ENCODE measurements around the gene TANGO2.

The TANGO2 gene

GRCh38 chr22:19984851-19985811, 35.8 kb upstream of the TANGO2 start:
- peaks cover 18% of the 10 kb centered on the region for H3K36me3 ChIP-seq (ENCODE audit: insufficient read depth, insufficient read length, low read length)
- no peaks in the 10 kb centered on the region for H3K27me3 ChIP-seq (ENCODE audit: insufficient read depth, insufficient read length)
- no peaks in the 10 kb centered on the region for H3K9me3 ChIP-seq (ENCODE audit: insufficient read depth, low read length)
- no peak overlapping the region for H3K9ac ChIP-seq (ENCODE audit: insufficient read length, low read depth)
- TF ChIP-seq YY1 (IDR thresholded peaks at IDR 0.05; ENCODE audit: insufficient read depth, insufficient read length) (no peak), ZNF274 (IDR thresholded peaks at IDR 0.05; ENCODE audit: low read depth, low read length) (no peak), SUZ12 (IDR thresholded peaks at IDR 0.05; ENCODE audit: extremely low read depth, insufficient read depth, insufficient read length) (no peak)
- DNase-seq (ENCODE audit: low read depth, low spot score): no peak
- peaks cover 6% of the 10 kb centered on the region for H3K4me1 ChIP-seq (ENCODE audit: insufficient read depth, insufficient read length)
- no peak overlapping the region for H3K4me3 ChIP-seq (ENCODE audit: insufficient read length, low read depth)

- DNase-seq (ENCODE audit: low read depth, low spot score): no peak
- Histone ChIP-seq H3K9ac (ENCODE audit: insufficient read length, low read depth) (peak overlapping the region; percentile 17), H3K4me3 (ENCODE audit: insufficient read length, low read depth) (peak overlapping the region; percentile 78), H3K9me3 (ENCODE audit: insufficient read depth, low read length) (no peaks in the 10 kb centered on the region), H3K27me3 (ENCODE audit: insufficient read depth, insufficient read length) (no peaks in the 10 kb centered on the region), H3K4me1 (ENCODE audit: insufficient read depth, insufficient read length) (peaks cover 6% of the 10 kb centered on the region), H3K36me3 (ENCODE audit: insufficient read depth, insufficient read length, low read length) (peaks cover 10% of the 10 kb centered on the region)
- no peak for TF ChIP-seq ZNF274 (IDR thresholded peaks at IDR 0.05; ENCODE audit: low read depth, low read length)
- TF ChIP-seq SUZ12 (IDR thresholded peaks at IDR 0.05; ENCODE audit: extremely low read depth, insufficient read depth, insufficient read length): no peak
- no peak for TF ChIP-seq YY1 (IDR thresholded peaks at IDR 0.05; ENCODE audit: insufficient read depth, insufficient read length)
Measured at GRCh38 chr22:19986011-19986409, 34.9 kb upstream of the TANGO2 start.

GRCh38 chr22:19986410-19987341, 34.2 kb upstream of the TANGO2 start:
- peaks cover 7% of the 10 kb centered on the region for H3K4me1 ChIP-seq (ENCODE audit: insufficient read depth, insufficient read length)
- DNase-seq (ENCODE audit: low read depth, low spot score): peak; percentile 59
- H3K27me3 ChIP-seq (ENCODE audit: insufficient read depth, insufficient read length): no peaks in the 10 kb centered on the region
- peak overlapping the region; percentile 78 for H3K4me3 ChIP-seq (ENCODE audit: insufficient read length, low read depth)
- H3K9ac ChIP-seq (ENCODE audit: insufficient read length, low read depth): peak overlapping the region; percentile 85
- no peaks in the 10 kb centered on the region for H3K9me3 ChIP-seq (ENCODE audit: insufficient read depth, low read length)
- no peak for TF ChIP-seq YY1 (IDR thresholded peaks at IDR 0.05; ENCODE audit: insufficient read depth, insufficient read length)
- no peak for TF ChIP-seq ZNF274 (IDR thresholded peaks at IDR 0.05; ENCODE audit: low read depth, low read length)
- no peak for TF ChIP-seq SUZ12 (IDR thresholded peaks at IDR 0.05; ENCODE audit: extremely low read depth, insufficient read depth, insufficient read length)
- peaks cover 4% of the 10 kb centered on the region for H3K36me3 ChIP-seq (ENCODE audit: insufficient read depth, insufficient read length, low read length)

GRCh38 chr22:19987394-19988306, 33.3 kb upstream of the TANGO2 start:
- Histone ChIP-seq H3K36me3 (ENCODE audit: insufficient read depth, insufficient read length, low read length) (no peaks in the 10 kb centered on the region), H3K4me3 (ENCODE audit: insufficient read length, low read depth) (no peak overlapping the region), H3K27me3 (ENCODE audit: insufficient read depth, insufficient read length) (no peaks in the 10 kb centered on the region), H3K9me3 (ENCODE audit: insufficient read depth, low read length) (no peaks in the 10 kb centered on the region), H3K9ac (ENCODE audit: insufficient read length, low read depth) (no peak overlapping the region), H3K4me1 (ENCODE audit: insufficient read depth, insufficient read length) (peaks cover 14% of the 10 kb centered on the region)
- no peak for DNase-seq (ENCODE audit: low read depth, low spot score)
- TF ChIP-seq SUZ12 (IDR thresholded peaks at IDR 0.05; ENCODE audit: extremely low read depth, insufficient read depth, insufficient read length) (no peak), YY1 (IDR thresholded peaks at IDR 0.05; ENCODE audit: insufficient read depth, insufficient read length) (no peak), ZNF274 (IDR thresholded peaks at IDR 0.05; ENCODE audit: low read depth, low read length) (no peak)

- no peaks in the 10 kb centered on the region for H3K36me3 ChIP-seq (ENCODE audit: insufficient read depth, insufficient read length, low read length)
- TF ChIP-seq ZNF274 (IDR thresholded peaks at IDR 0.05; ENCODE audit: low read depth, low read length) (no peak), SUZ12 (IDR thresholded peaks at IDR 0.05; ENCODE audit: extremely low read depth, insufficient read depth, insufficient read length) (no peak), YY1 (IDR thresholded peaks at IDR 0.05; ENCODE audit: insufficient read depth, insufficient read length) (no peak)
- no peaks in the 10 kb centered on the region for H3K27me3 ChIP-seq (ENCODE audit: insufficient read depth, insufficient read length)
- H3K9me3 ChIP-seq (ENCODE audit: insufficient read depth, low read length): no peaks in the 10 kb centered on the region
- no peak for DNase-seq (ENCODE audit: low read depth, low spot score)
- H3K4me3 ChIP-seq (ENCODE audit: insufficient read length, low read depth): no peak overlapping the region
- H3K4me1 ChIP-seq (ENCODE audit: insufficient read depth, insufficient read length): peaks cover 15% of the 10 kb centered on the region
- no peak overlapping the region for H3K9ac ChIP-seq (ENCODE audit: insufficient read length, low read depth)
Measured at GRCh38 chr22:19988331-19988808, 32.5 kb upstream of the TANGO2 start.

GRCh38 chr22:19988965-19989724, 31.8 kb upstream of the TANGO2 start:
- no peak for DNase-seq (ENCODE audit: low read depth, low spot score)
- H3K9ac ChIP-seq (ENCODE audit: insufficient read length, low read depth): no peak overlapping the region
- no peaks in the 10 kb centered on the region for H3K9me3 ChIP-seq (ENCODE audit: insufficient read depth, low read length)
- peaks cover 15% of the 10 kb centered on the region for H3K4me1 ChIP-seq (ENCODE audit: insufficient read depth, insufficient read length)
- H3K4me3 ChIP-seq (ENCODE audit: insufficient read length, low read depth): no peak overlapping the region
- no peaks in the 10 kb centered on the region for H3K36me3 ChIP-seq (ENCODE audit: insufficient read depth, insufficient read length, low read length)
- TF ChIP-seq YY1 (IDR thresholded peaks at IDR 0.05; ENCODE audit: insufficient read depth, insufficient read length): no peak
- no peak for TF ChIP-seq ZNF274 (IDR thresholded peaks at IDR 0.05; ENCODE audit: low read depth, low read length)
- TF ChIP-seq SUZ12 (IDR thresholded peaks at IDR 0.05; ENCODE audit: extremely low read depth, insufficient read depth, insufficient read length): no peak
- H3K27me3 ChIP-seq (ENCODE audit: insufficient read depth, insufficient read length): no peaks in the 10 kb centered on the region
